ENCODE results near the gene C1orf52. TPM values are rescaled to one million over a fixed set of nuclear protein-coding genes. Genes with fewer than 3 reads are reported as not detected.

C1orf52 gene
- 12.4 and 17.4 TPM in 2 replicates for total RNA-seq

GRCh38 chr1:85259118-85259911 is at the start of gene C1orf52:
Gene C1orf52 (minus strand): TSS chr1:85259662. CDS start chr1:85259633, 29 bp downstream.

GRCh38 chr1:85276215-85276977 is 16.9 kb upstream of the C1orf52 start, which contains the start of gene BCL10:
Gene BCL10 (minus strand): TSS chr1:85276632. CDS start chr1:85276352, 280 bp downstream.

GRCh38 chr1:85200463-85201339 is 58.8 kb downstream of the C1orf52 start, which contains the start of gene SYDE2:
Gene SYDE2 (minus strand): TSS chr1:85201016. CDS start chr1:85200996, 20 bp downstream.

Small RNA genes within 50 kb of the gene (small RNA-seq; reads per million reads assigned to genes)
- not detected for gene RF00019

Other genes starting within 250 kb of the C1orf52 start
- gene MCOLN3, start 211.2 kb downstream of the C1orf52 start, total RNA-seq: 0.24 and 0.97 TPM in 2 replicates
- gene SYDE2, start 58.6 kb downstream of the C1orf52 start, total RNA-seq: 4.4 and 4.9 TPM in 2 replicates
- 26.8 and 29.4 TPM in 2 replicates for gene BCL10, start 17.0 kb upstream of the C1orf52 start, total RNA-seq
- gene DDAH1, start 205.5 kb upstream of the C1orf52 start, total RNA-seq: 138 and 154 TPM in 2 replicates

All from hair follicle dermal papilla cell (primary cell).